ENCODE measurements around the gene CEP135. TPM values are rescaled to one million over a fixed set of nuclear protein-coding genes. Genes with fewer than 3 reads are reported as not detected.
"Not testable (repeated sequence)": the region's sequence is repeated elsewhere in the genome, so short reads cannot be mapped to it uniquely, and the experiment has no call there.

Gene CEP135
- total RNA-seq, 1 donor, result 10.1 TPM

DNA sequence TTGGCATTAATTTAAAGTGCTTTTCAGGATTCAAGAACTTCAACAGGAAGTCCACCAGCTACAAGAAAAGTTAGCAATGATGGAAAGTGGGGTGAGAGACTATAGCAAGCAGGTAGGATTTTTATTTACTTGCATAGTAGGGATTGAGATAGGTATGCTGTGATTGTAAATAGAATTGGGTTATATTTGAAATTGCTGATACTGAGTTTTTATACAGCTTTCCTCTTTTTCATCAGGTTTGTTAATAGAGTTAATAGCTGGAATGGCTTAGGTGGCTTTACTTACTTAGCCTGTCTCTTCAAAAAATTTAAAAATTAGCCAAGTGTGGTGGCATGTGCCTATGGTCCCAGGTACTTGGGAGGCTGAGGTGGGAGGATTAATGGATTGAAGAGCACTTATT, 10.9 kb downstream of the CEP135 start:
- H3K4me3 ChIP-seq (ENCODE audit: insufficient read depth, low read length), result no peak overlapping the region
- H3K27me3 ChIP-seq (ENCODE audit: insufficient read depth, low read length), result no peaks in the 10 kb centered on the region
- H3K36me3 ChIP-seq (ENCODE audit: insufficient read depth, low read length), result peaks cover 21% of the 10 kb centered on the region
- DNase-seq (ENCODE audit: insufficient read length, low spot score, missing footprints), result no peak
- no peaks in the 10 kb centered on the region for H3K4me1 ChIP-seq (ENCODE audit: insufficient read depth, low read length)
- TF ChIP-seq, protein P1, sequence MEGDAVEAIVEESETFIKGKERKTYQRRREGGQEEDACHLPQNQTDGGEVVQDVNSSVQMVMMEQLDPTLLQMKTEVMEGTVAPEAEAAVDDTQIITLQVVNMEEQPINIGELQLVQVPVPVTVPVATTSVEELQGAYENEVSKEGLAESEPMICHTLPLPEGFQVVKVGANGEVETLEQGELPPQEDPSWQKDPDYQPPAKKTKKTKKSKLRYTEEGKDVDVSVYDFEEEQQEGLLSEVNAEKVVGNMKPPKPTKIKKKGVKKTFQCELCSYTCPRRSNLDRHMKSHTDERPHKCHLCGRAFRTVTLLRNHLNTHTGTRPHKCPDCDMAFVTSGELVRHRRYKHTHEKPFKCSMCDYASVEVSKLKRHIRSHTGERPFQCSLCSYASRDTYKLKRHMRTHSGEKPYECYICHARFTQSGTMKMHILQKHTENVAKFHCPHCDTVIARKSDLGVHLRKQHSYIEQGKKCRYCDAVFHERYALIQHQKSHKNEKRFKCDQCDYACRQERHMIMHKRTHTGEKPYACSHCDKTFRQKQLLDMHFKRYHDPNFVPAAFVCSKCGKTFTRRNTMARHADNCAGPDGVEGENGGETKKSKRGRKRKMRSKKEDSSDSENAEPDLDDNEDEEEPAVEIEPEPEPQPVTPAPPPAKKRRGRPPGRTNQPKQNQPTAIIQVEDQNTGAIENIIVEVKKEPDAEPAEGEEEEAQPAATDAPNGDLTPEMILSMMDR (IDR thresholded peaks at IDR 0.05; ENCODE audit: extremely low read depth, low read depth, low read length), result no peak
- H3K4me2 ChIP-seq (ENCODE audit: insufficient read depth, low read length), result no peak overlapping the region
- no peaks in the 10 kb centered on the region for H4K20me1 ChIP-seq (ENCODE audit: insufficient read depth, low read length)
- H3K27ac ChIP-seq (ENCODE audit: low read depth, low read length), result no peak overlapping the region
- no peak overlapping the region for H2AFZ ChIP-seq (ENCODE audit: low read length)
- H3K9me3 ChIP-seq (ENCODE audit: low read depth, low read length), result no peaks in the 10 kb centered on the region
- H3K79me2 ChIP-seq (ENCODE audit: insufficient read depth, low read length), result no peaks in the 10 kb centered on the region

DNA sequence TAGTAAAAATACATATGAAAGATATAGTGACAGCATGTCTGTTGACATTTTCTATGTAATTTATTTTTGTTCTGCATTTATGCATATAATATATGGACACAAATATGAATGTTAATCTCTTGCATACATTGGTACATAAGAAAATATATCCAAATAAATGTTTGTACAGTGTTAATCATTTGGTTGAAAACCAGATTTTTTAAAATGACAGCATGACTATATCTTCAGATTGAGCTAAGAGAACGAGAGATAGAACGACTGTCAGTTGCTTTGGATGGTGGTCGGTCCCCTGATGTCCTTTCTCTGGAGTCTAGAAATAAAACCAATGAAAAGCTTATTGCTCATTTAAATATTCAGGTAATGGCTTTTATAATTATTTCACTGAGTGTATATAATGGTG, 15.3 kb downstream of the CEP135 start:
- H4K20me1 ChIP-seq (ENCODE audit: insufficient read depth, low read length), result no peaks in the 10 kb centered on the region
- no peak overlapping the region for H3K27ac ChIP-seq (ENCODE audit: low read depth, low read length)
- H3K4me2 ChIP-seq (ENCODE audit: insufficient read depth, low read length), result no peak overlapping the region
- H3K4me1 ChIP-seq (ENCODE audit: insufficient read depth, low read length), result no peaks in the 10 kb centered on the region
- H2AFZ ChIP-seq (ENCODE audit: low read length), result no peak overlapping the region
- peaks cover 6% of the 10 kb centered on the region for H3K36me3 ChIP-seq (ENCODE audit: insufficient read depth, low read length)
- peak; percentile 66 for DNase-seq (ENCODE audit: insufficient read length, low spot score, missing footprints)
- H3K79me2 ChIP-seq (ENCODE audit: insufficient read depth, low read length), result no peaks in the 10 kb centered on the region
- H3K4me3 ChIP-seq (ENCODE audit: insufficient read depth, low read length), result no peak overlapping the region
- H3K27me3 ChIP-seq (ENCODE audit: insufficient read depth, low read length), result no peaks in the 10 kb centered on the region
- TF ChIP-seq, protein P1 (IDR thresholded peaks at IDR 0.05; ENCODE audit: extremely low read depth, low read depth, low read length), result no peak
- H3K9me3 ChIP-seq (ENCODE audit: low read depth, low read length), result no peaks in the 10 kb centered on the region

DNA sequence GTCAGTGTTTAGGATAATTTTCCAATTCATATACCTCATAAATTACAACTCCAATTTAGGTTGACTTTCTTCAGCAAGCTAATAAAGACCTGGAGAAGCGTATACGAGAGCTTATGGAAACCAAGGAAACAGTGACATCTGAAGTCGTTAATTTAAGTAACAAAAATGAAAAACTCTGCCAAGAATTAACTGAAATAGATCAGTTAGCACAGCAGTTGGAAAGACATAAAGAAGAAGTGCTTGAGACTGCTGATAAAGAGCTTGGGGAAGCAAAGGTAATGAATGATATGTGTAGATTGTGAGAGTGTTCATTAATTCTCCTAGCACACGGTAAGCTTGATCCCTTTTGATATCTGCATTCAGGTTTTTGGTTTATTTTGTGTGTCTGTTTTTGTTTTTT, 16.8 kb downstream of the CEP135 start:
- Histone ChIP-seq H3K4me2 (ENCODE audit: insufficient read depth, low read length) (no peak overlapping the region), H3K27me3 (ENCODE audit: insufficient read depth, low read length) (no peaks in the 10 kb centered on the region), H4K20me1 (ENCODE audit: insufficient read depth, low read length) (no peaks in the 10 kb centered on the region), H2AFZ (ENCODE audit: low read length) (no peak overlapping the region), H3K9me3 (ENCODE audit: low read depth, low read length) (no peaks in the 10 kb centered on the region), H3K4me3 (ENCODE audit: insufficient read depth, low read length) (no peak overlapping the region), H3K79me2 (ENCODE audit: insufficient read depth, low read length) (no peaks in the 10 kb centered on the region), H3K4me1 (ENCODE audit: insufficient read depth, low read length) (no peaks in the 10 kb centered on the region), H3K36me3 (ENCODE audit: insufficient read depth, low read length) (peaks cover 4% of the 10 kb centered on the region), H3K27ac (ENCODE audit: low read depth, low read length) (no peak overlapping the region)
- TF ChIP-seq, protein P1 (IDR thresholded peaks at IDR 0.05; ENCODE audit: extremely low read depth, low read depth, low read length), result no peak
- no peak for DNase-seq (ENCODE audit: insufficient read length, low spot score, missing footprints)

DNA sequence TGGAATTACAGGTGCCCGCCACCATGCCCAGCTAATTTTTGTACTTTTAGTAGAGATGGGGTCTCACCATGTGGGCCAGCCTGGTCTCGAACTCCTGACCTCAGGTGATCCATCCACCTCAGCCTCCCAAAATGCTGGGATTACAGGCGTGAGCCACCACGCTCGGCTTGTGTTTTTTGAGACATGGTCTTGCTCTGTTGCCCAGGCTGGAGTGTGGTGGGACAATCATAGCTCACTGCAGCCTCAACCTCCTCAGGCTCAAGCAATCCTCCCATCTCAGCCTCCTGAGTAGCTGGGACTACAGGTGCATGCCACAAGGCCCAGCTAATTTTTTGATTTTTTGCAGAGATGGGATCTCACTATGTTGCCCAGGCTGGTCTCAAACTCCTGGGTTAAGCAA, 17.6 kb downstream of the CEP135 start:
- not testable (repeated sequence) for H3K4me2 ChIP-seq (ENCODE audit: insufficient read depth, low read length); H3K79me2 ChIP-seq (ENCODE audit: insufficient read depth, low read length); H3K4me3 ChIP-seq (ENCODE audit: insufficient read depth, low read length); DNase-seq (ENCODE audit: insufficient read length, low spot score, missing footprints); H3K27me3 ChIP-seq (ENCODE audit: insufficient read depth, low read length); H3K36me3 ChIP-seq (ENCODE audit: insufficient read depth, low read length); H4K20me1 ChIP-seq (ENCODE audit: insufficient read depth, low read length); H3K9me3 ChIP-seq (ENCODE audit: low read depth, low read length); H2AFZ ChIP-seq (ENCODE audit: low read length); H3K27ac ChIP-seq (ENCODE audit: low read depth, low read length); H3K4me1 ChIP-seq (ENCODE audit: insufficient read depth, low read length)

Measured in osteoblast (primary cell).